ENCODE measurements around the gene OTUB1.
"Not testable (repeated sequence)": the region's sequence is repeated elsewhere in the genome, so short reads cannot be mapped to it uniquely, and the experiment has no call there.

The OTUB1 gene

GRCh38 chr11:63986156-63986931, at the start of gene OTUB1:
Gene OTUB1 (plus strand): TSS chr11:63986438. CDS start chr11:63986457, 19 bp downstream.
- DNase-seq = peak; percentile 49

- DNase-seq = no peak
Observed at GRCh38 chr11:63937713-63938478, 48.3 kb upstream of the OTUB1 start.

- DNase-seq = peak; percentile 81
Observed at GRCh38 chr11:63938479-63939396, 47.5 kb upstream of the OTUB1 start, which contains the start of gene NAA40. Gene NAA40 (plus strand): TSS chr11:63939002. CDS start chr11:63939097, 95 bp downstream.

GRCh38 chr11:63939397-63939891, 46.8 kb upstream of the OTUB1 start:
- DNase-seq = no peak

- DNase-seq = no peak
Observed at GRCh38 chr11:63940786-63941185, 45.5 kb upstream of the OTUB1 start.

- DNase-seq = no peak
Observed at GRCh38 chr11:63941901-63942300, 44.3 kb upstream of the OTUB1 start.

- no peak for DNase-seq
Observed at GRCh38 chr11:63942803-63943202, 43.4 kb upstream of the OTUB1 start.

GRCh38 chr11:63944987-63945386, 41.3 kb upstream of the OTUB1 start:
- DNase-seq = no peak

GRCh38 chr11:63945477-63946163, 40.6 kb upstream of the OTUB1 start:
- DNase-seq = no peak

GRCh38 chr11:63951779-63952536, 34.3 kb upstream of the OTUB1 start:
- DNase-seq = no peak

GRCh38 chr11:63952570-63952969, 33.7 kb upstream of the OTUB1 start:
- DNase-seq = no peak

GRCh38 chr11:63958008-63958407, 28.2 kb upstream of the OTUB1 start:
- no peak for DNase-seq

GRCh38 chr11:63961608-63962412, 24.4 kb upstream of the OTUB1 start:
- no peak for DNase-seq

GRCh38 chr11:63963895-63964294, 22.3 kb upstream of the OTUB1 start:
- not testable (repeated sequence) for DNase-seq

GRCh38 chr11:63966444-63966843, 19.8 kb upstream of the OTUB1 start:
- DNase-seq = no peak

GRCh38 chr11:63969461-63969860, 16.8 kb upstream of the OTUB1 start:
- no peak for DNase-seq

GRCh38 chr11:63970902-63971301, 15.3 kb upstream of the OTUB1 start:
- DNase-seq = no peak

GRCh38 chr11:63973912-63974258, 12.4 kb upstream of the OTUB1 start:
- not testable (repeated sequence) for DNase-seq

- DNase-seq = peak; percentile 91
Observed at GRCh38 chr11:63974259-63975143, 11.7 kb upstream of the OTUB1 start, which contains the start of gene COX8A. Gene COX8A (plus strand): TSS chr11:63974620. CDS start chr11:63974681, 61 bp downstream.

Data from GOT3 (cell line).